ENCODE measurements around the gene DNAJB6. TPM values are rescaled to one million over a fixed set of nuclear protein-coding genes. Genes with fewer than 3 reads are reported as not detected.

DNAJB6 gene
- total and polyA plus RNA-seq, 2 of the 4 experiments (the other 2 are of a cell fraction): 93.4 to 165 TPM

- Histone ChIP-seq H3K27ac (ENCODE audit: insufficient read depth, low read length) (no peak overlapping the region), H4K8ac (ENCODE audit: low read depth in 2 of 2, low read length in 2 of 2) (no peak overlapping the region)
- WGBS, 2 experiments (ENCODE audit: extremely low coverage in 2 of 2, insufficient read length in 1 of 2): 93% methylated on average over 13 of the region's 28 CpGs; no CpG with 5 or more reads in 1 of the 2 experiments
Measured at GRCh38 chr7:157409149-157409752, 72.4 kb downstream of the DNAJB6 start.

More at GRCh38 chr7:157409149-157409752, 72.4 kb downstream of the DNAJB6 start:
- CTCF ChIA-PET: no interaction called here
- Histone ChIP-seq H2AK5ac (ENCODE audit: low read depth, low read length) (no peak overlapping the region), H3K9me1 (ENCODE audit: insufficient read depth, low read length) (peaks cover 11% of the 10 kb centered on the region), H3K36me3 (ENCODE audit: control insufficient read depth, insufficient read depth, low read length) (peaks cover 30% of the 10 kb centered on the region), H2BK20ac (ENCODE audit: low read depth, low read length) (no peak overlapping the region), H4K20me1 (ENCODE audit: insufficient read depth, low read length) (peaks cover 61% of the 10 kb centered on the region), H2BK15ac (ENCODE audit: low read depth, low read length) (no peak overlapping the region), H3K4ac (ENCODE audit: low read depth, low read length) (no peak overlapping the region), H4K91ac (ENCODE audit: insufficient read depth, low read depth, low read length) (no peak overlapping the region), H2AFZ (replicated peaks; ENCODE audit: low read length, poor library complexity) (no peak overlapping the region), H3K9ac (ENCODE audit: low read depth, low read length) (no peak overlapping the region), H2AK9ac (replicated peaks; ENCODE audit: low read depth, low read length, poor library complexity) (no peak overlapping the region), H3K14ac (replicated peaks; ENCODE audit: low read depth, low read length) (no peak overlapping the region), H3K27me3 (ENCODE audit: control insufficient read depth, insufficient read depth, low read length) (no peaks in the 10 kb centered on the region), H3K4me3 (ENCODE audit: insufficient read depth, low read depth, low read length) (no peak overlapping the region), H3K56ac (ENCODE audit: extremely low read depth, insufficient read depth, low read length) (no peak overlapping the region), H3K79me1 (ENCODE audit: low read depth in 1 of 2, low read length in 2 of 2) (peaks cover 8 to 63% of the 10 kb centered on the region in 2 experiments; a peak in 3 of 4 replicates), H3K18ac (ENCODE audit: low read depth, low read length) (no peak overlapping the region), H3K4me2 (ENCODE audit: low read depth, low read length) (no peak overlapping the region), H4K5ac (ENCODE audit: low read depth, low read length) (no peak overlapping the region), H3K9me3 (ENCODE audit: control insufficient read depth, insufficient read depth, low read length) (no peaks in the 10 kb centered on the region), H3K23ac (ENCODE audit: low read depth, low read length) (no peak overlapping the region), H3K4me1 (ENCODE audit: control insufficient read depth, insufficient read depth, low read length) (peaks cover 16% of the 10 kb centered on the region), H2BK5ac (ENCODE audit: low read depth, low read length, poor library complexity, severe bottlenecking) (no peak overlapping the region), H2BK120ac (ENCODE audit: low read depth, low read length) (no peak overlapping the region)
- BruUV-seq (replicated peaks): no TSS peak
- intact Hi-C loops (cut with micrococcal nuclease): no loop called here
- in situ Hi-C loops (cut with MboI; ENCODE audit: low sequenced_read_pairs): no loop called here
- ATAC-seq (ENCODE audit: low read depth) (no peak), DNase-seq (no peak)
- dilution Hi-C loops (cut with HindIII; ENCODE audit: low sequenced_read_pairs, unreplicated experiment): no loop called here
- POLR2A ChIA-PET (ENCODE audit: unreplicated experiment): no interaction called here
- TF ChIP-seq CHD1 (IDR thresholded peaks at IDR 0.05; ENCODE audit: low read depth, low read length) (no peak), NFE2L2 (IDR thresholded peaks at IDR 0.05; ENCODE audit: low read depth, low read length) (no peak), MAZ (IDR thresholded peaks at IDR 0.05; ENCODE audit: borderline replicate concordance, low read depth, low read length) (no peak), POLR2A (IDR thresholded peaks at IDR 0.05; ENCODE audit: low read depth, low read length) (no peak), MAFK (IDR thresholded peaks at IDR 0.05; ENCODE audit: low read depth, low read length) (no peak), ELK1 (IDR thresholded peaks at IDR 0.05; ENCODE audit: borderline replicate concordance, low read depth, low read length) (no peak), MXI1 (IDR thresholded peaks at IDR 0.05; ENCODE audit: borderline replicate concordance, low read depth, low read length) (no peak), RCOR1 (IDR thresholded peaks at IDR 0.05; ENCODE audit: insufficient replicate concordance, low read length) (no peak), FOS (IDR thresholded peaks at IDR 0.05; ENCODE audit: low read depth, low read length) (no peak), BHLHE40 (IDR thresholded peaks at IDR 0.05; ENCODE audit: low read depth, low read length) (no peak), CEBPB (IDR thresholded peaks at IDR 0.05; ENCODE audit: low read depth, low read length) (no peak), RAD21 (IDR thresholded peaks at IDR 0.05; ENCODE audit: low read length) (no peak)
- TF ChIP-seq, protein P1, sequence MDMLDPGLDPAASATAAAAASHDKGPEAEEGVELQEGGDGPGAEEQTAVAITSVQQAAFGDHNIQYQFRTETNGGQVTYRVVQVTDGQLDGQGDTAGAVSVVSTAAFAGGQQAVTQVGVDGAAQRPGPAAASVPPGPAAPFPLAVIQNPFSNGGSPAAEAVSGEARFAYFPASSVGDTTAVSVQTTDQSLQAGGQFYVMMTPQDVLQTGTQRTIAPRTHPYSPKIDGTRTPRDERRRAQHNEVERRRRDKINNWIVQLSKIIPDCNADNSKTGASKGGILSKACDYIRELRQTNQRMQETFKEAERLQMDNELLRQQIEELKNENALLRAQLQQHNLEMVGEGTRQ (IDR thresholded peaks at IDR 0.05; ENCODE audit: low read depth, low read length): no peak
- TF ChIP-seq, protein P2, sequence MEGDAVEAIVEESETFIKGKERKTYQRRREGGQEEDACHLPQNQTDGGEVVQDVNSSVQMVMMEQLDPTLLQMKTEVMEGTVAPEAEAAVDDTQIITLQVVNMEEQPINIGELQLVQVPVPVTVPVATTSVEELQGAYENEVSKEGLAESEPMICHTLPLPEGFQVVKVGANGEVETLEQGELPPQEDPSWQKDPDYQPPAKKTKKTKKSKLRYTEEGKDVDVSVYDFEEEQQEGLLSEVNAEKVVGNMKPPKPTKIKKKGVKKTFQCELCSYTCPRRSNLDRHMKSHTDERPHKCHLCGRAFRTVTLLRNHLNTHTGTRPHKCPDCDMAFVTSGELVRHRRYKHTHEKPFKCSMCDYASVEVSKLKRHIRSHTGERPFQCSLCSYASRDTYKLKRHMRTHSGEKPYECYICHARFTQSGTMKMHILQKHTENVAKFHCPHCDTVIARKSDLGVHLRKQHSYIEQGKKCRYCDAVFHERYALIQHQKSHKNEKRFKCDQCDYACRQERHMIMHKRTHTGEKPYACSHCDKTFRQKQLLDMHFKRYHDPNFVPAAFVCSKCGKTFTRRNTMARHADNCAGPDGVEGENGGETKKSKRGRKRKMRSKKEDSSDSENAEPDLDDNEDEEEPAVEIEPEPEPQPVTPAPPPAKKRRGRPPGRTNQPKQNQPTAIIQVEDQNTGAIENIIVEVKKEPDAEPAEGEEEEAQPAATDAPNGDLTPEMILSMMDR (conservative IDR thresholded peaks at IDR 0.05; ENCODE audit: low read depth, low read length): no peak

Measured in IMR-90 (cell line).